LHCN-M2 (cell line): ENCODE data around the gene TUB. TPM values are rescaled to one million over a fixed set of nuclear protein-coding genes. Genes with fewer than 3 reads are reported as not detected.
A peak's percentile ranks its signal among the peaks of the same experiment; 100 is the strongest.

Experiments used
- DNase-seq: peaks from one replicate; pipeline ENCODE4 v3.0.0-alpha.2; 2012; ENCODE audit warnings: low read depth
- total RNA-seq: library from RNA; depleted of rRNA; stranded (reverse); fragments of >200 nt; gene quantifications from 2 replicates; pipeline ENCODE4 v1.2.3, GENCODE V29; 2014

The TUB gene
- total RNA-seq, 1 experiment from 2014 or later: 5.3 TPM

- DNase-seq: peak; percentile 92
Measured at GRCh38 chr11:8068605-8069221, 12.3 kb upstream of the TUB start.

- DNase-seq: no peak
Measured at GRCh38 chr11:8069771-8070170, 11.2 kb upstream of the TUB start.

- peak; percentile 46 for DNase-seq
Measured at GRCh38 chr11:8070417-8071115, 10.4 kb upstream of the TUB start.

- DNase-seq: no peak
Measured at GRCh38 chr11:8071616-8072581, 9.1 kb upstream of the TUB start.

- no peak for DNase-seq
Measured at GRCh38 chr11:8075119-8075726, 5.8 kb upstream of the TUB start.

- DNase-seq: no peak
Measured at GRCh38 chr11:8079111-8079675, 1.8 kb upstream of the TUB start.

- no peak for DNase-seq
Measured at GRCh38 chr11:8080069-8080670, 841 bp upstream of the TUB start.

GRCh38 chr11:8081591-8082250 is 710 bp downstream of the TUB start:
- DNase-seq: no peak

- DNase-seq: no peak
Measured at GRCh38 chr11:8082391-8083087, 1.5 kb downstream of the TUB start.

- no peak for DNase-seq
Measured at GRCh38 chr11:8083088-8083395, 2.0 kb downstream of the TUB start.

- DNase-seq: no peak
Measured at GRCh38 chr11:8083871-8084281, 2.9 kb downstream of the TUB start.

- no peak for DNase-seq
Measured at GRCh38 chr11:8084352-8084751, 3.3 kb downstream of the TUB start.

GRCh38 chr11:8085011-8085645 is 4.1 kb downstream of the TUB start:
- DNase-seq: no peak

GRCh38 chr11:8086001-8086479 is 5.0 kb downstream of the TUB start:
- DNase-seq: peak; percentile 36

- no peak for DNase-seq
Measured at GRCh38 chr11:8086571-8086970, 5.6 kb downstream of the TUB start.

- DNase-seq: no peak
Measured at GRCh38 chr11:8087185-8087584, 6.2 kb downstream of the TUB start.

- no peak for DNase-seq
Measured at GRCh38 chr11:8087756-8088155, 6.7 kb downstream of the TUB start.

GRCh38 chr11:8089791-8090510 is 8.9 kb downstream of the TUB start:
- no peak for DNase-seq

- DNase-seq: peak; percentile 29
Measured at GRCh38 chr11:8090756-8091155, 9.7 kb downstream of the TUB start.
